HepG2 (cell line): ENCODE measurements around the gene TMEM219. TPM values are rescaled to one million over a fixed set of nuclear protein-coding genes. Genes with fewer than 3 reads are reported as not detected.
A peak's percentile ranks its signal among the peaks of the same experiment; 100 is the strongest.

Experiments used
- ATAC-seq: fragments of 200-7000 bp; cut with Tn5 transposase; 3 replicates; pipeline ENCODE4 v1.9.1; 2020; ENCODE audit warnings: mild to moderate bottlenecking, moderate library complexity
- BruUV-seq: library from RNA; stranded (reverse); fragments of 400-500 nt; replicated peaks from 2 replicates; lab custom pipeline; 2021; lab: Mats Ljungman, UMichigan
- CTCF ChIA-PET: fragments of 300-600 bp; formaldehyde crosslinking; extraction: SDS; loops from one replicate; lab custom pipeline; 2021; ENCODE audit warnings: low total read pairs, inconsistent platforms, low intra/inter-chr PET ratio; lab: Yijun Ruan, JAX
- POLR2A ChIA-PET: fragments of 350-600 bp; sonication (Branson Sonifier 250); formaldehyde crosslinking; loops from one replicate; lab custom pipeline; 2020; ENCODE audit warnings: antibody characterized with exemption, inconsistent platforms; lab: Yijun Ruan, JAX
- DNase-seq: peaks from one replicate; pipeline ENCODE4 v3.0.0-alpha.2; 2015; ENCODE audit warnings: low spot score
- FAIRE-seq: peaks from 3 replicates; lab custom pipeline; 2011; peaks lifted over from hg19 to GRCh38; lab: Jason Lieb, UNC
- H2AFZ ChIP-seq: one replicate; pipeline ENCODE4 v1.6.1; 2011; ENCODE audit warnings: low read length, inconsistent platforms
- H3K27ac ChIP-seq: fragments of 300-600 bp; 3 replicates; pipeline ENCODE4 v1.8.0; 2011; ENCODE audit warnings: mixed run types, mild to moderate bottlenecking, mixed read lengths, low read length, inconsistent platforms; ENCODE audit not compliant: insufficient read depth; ENCODE audit errors: extremely low read length
- H3K27me3 ChIP-seq, 2 experiments: fragments of 200-600 bp in 1 of 2; 2 replicates in 1 of 2; 3 replicates in 1 of 2; pipeline versions ENCODE4 v1.6.0 to v1.8.0; 2011; ENCODE audit warnings: low read length in 2 of 2, mild to moderate bottlenecking in 2 of 2, moderate library complexity in 2 of 2, inconsistent platforms in 1 of 2; ENCODE audit not compliant: insufficient read depth in 2 of 2, control insufficient read depth in 1 of 2
- H3K36me3 ChIP-seq, 2 experiments: fragments of 200-600 bp in 1 of 2; replicated peaks in 1 of 2; 2 replicates in 1 of 2; 3 replicates in 1 of 2; pipeline versions ENCODE4 v1.5.1 to v1.8.0; 2011; ENCODE audit warnings: low read length in 2 of 2, inconsistent platforms in 1 of 2; ENCODE audit not compliant: insufficient read depth in 2 of 2, control insufficient read depth in 1 of 2
- H3K4me1 ChIP-seq: 2 replicates; pipeline ENCODE4 v1.5.1; 2012; ENCODE audit warnings: low read length, inconsistent platforms; ENCODE audit not compliant: insufficient read depth
- H3K4me2 ChIP-seq: 2 replicates; pipeline ENCODE4 v1.6.0; 2011; ENCODE audit warnings: low read depth, low read length, inconsistent platforms
- H3K4me3 ChIP-seq, 3 experiments: fragments of 200-600 bp in 1 of 3; sonication (generic), shearing (Covaris generic) in 1 of 3; replicated peaks in 1 of 3; 2 replicates each; pipeline ENCODE4 v1.5.1; 2011 to 2016; ENCODE audit warnings: low read length in 3 of 3, inconsistent platforms in 2 of 3, low read depth in 2 of 3, mild to moderate bottlenecking in 2 of 3, control low read depth in 1 of 3, mixed read lengths in 1 of 3; ENCODE audit not compliant: insufficient read depth in 1 of 3
- H3K79me2 ChIP-seq: one replicate; pipeline ENCODE4 v1.6.1; 2011; ENCODE audit warnings: low read length, inconsistent platforms; ENCODE audit not compliant: insufficient read depth
- H3K9ac ChIP-seq: 2 replicates; pipeline ENCODE4 v1.6.0; 2011; ENCODE audit warnings: mild to moderate bottlenecking, low read depth, low read length, inconsistent platforms; ENCODE audit not compliant: insufficient read depth
- H3K9me3 ChIP-seq: 2 replicates; pipeline ENCODE4 v1.5.1; 2012; ENCODE audit warnings: mild to moderate bottlenecking, low read length
- H4K20me1 ChIP-seq: 2 replicates; pipeline ENCODE4 v1.6.0; 2011; ENCODE audit warnings: inconsistent platforms, mild to moderate bottlenecking, low read length, moderate library complexity; ENCODE audit not compliant: insufficient read depth
- AGO2 ChIP-seq: fragments of 200-400 bp; formaldehyde crosslinking; optimal IDR thresholded peaks from 2 replicates; pipeline ENCODE3; 2017; ENCODE audit warnings: mild to moderate bottlenecking, low read depth, low read length, moderate library complexity
- GPN1 ChIP-seq: sonication (generic); formaldehyde crosslinking; IDR thresholded peaks from 2 replicates; pipeline ENCODE4 v1.5.1; 2020; ENCODE audit warnings: missing genetic modification reagents, borderline replicate concordance
- PTBP1 ChIP-seq: fragments of 200-400 bp; formaldehyde crosslinking; IDR thresholded peaks from 2 replicates; pipeline ENCODE4 v1.6.1; 2018; ENCODE audit warnings: low read length, low read depth; ENCODE audit not compliant: poor library complexity, severe bottlenecking
- RBFOX2 ChIP-seq: fragments of 200-400 bp; formaldehyde crosslinking; IDR thresholded peaks from 2 replicates; pipeline ENCODE4 v1.6.1; 2017; ENCODE audit warnings: low read depth, mild to moderate bottlenecking, low read length
- ZNF329 ChIP-seq: sonication (generic); formaldehyde crosslinking; IDR thresholded peaks from 2 replicates; pipeline ENCODE4 v1.9.0; 2021; ENCODE audit warnings: low read depth, mild to moderate bottlenecking, missing genetic modification reagents
- WGBS: methylation state at CpG from one replicate; pipeline ENCODE4 v1.1.6; 2017; ENCODE audit warnings: low lambda C conversion rate; 5-methylcytosine and 5-hydroxymethylcytosine counted together
- in situ Hi-C: cut with HindIII; loops from 2 replicates; pipeline ENCODE4 v1.10.0; 2017; ENCODE audit warnings: low pct_unique_long_range_greater_than_20kb; ENCODE audit not compliant: extremely low pct_ligation_motif_present
- intact Hi-C: fragments of 100-400 bp; cut with micrococcal nuclease; formaldehyde crosslinking; loops from one replicate; pipeline ENCODE4 v1.10.0; 2022; ENCODE audit not compliant: unreplicated experiment
- polyA plus RNA-seq, 8 experiments: library from polyadenylated mRNA; depleted of rRNA in 3 of 8; stranded (reverse) in 7 of 8; unstranded in 1 of 8; fragments of >200 nt; fragmentation: Illumina TruSeq in 4 of 8; extraction: Trizol in 4 of 8; gene quantifications; 2 replicates each; pipeline versions ENCODE4 v1.2.1 to v1.2.3, GENCODE V29; 2011 to 2016; ENCODE audit warnings: low read depth in 4 of 8, missing spikeins in 1 of 8, mixed read lengths in 1 of 8; ENCODE audit not compliant: insufficient read depth in 1 of 8
- total RNA-seq, 5 experiments: library from RNA; depleted of rRNA; stranded (reverse); fragments of >200 nt; fragmentation: Illumina TruSeq; extraction: Trizol; gene quantifications; 2 replicates each; pipeline ENCODE4 v1.2.3, GENCODE V29; 2016; ENCODE audit warnings: low read depth in 1 of 5
- TF ChIP-seq, protein P1 (sequence below): sonication (generic); formaldehyde crosslinking; IDR thresholded peaks from 2 replicates; pipeline ENCODE4 v1.9.0; 2022; ENCODE audit warnings: missing genetic modification reagents, mild to moderate bottlenecking, borderline replicate concordance

Gene TMEM219
- total and polyA plus RNA-seq, 2 of the 13 experiments (the other 11 are each of a cell fraction or from before 2014, with no cell fraction given): 105 to 115 TPM

GRCh38 chr16:30004424-30004776 lies 42.5 kb downstream of the TMEM219 start (continued):
- TF ChIP-seq, protein P1, sequence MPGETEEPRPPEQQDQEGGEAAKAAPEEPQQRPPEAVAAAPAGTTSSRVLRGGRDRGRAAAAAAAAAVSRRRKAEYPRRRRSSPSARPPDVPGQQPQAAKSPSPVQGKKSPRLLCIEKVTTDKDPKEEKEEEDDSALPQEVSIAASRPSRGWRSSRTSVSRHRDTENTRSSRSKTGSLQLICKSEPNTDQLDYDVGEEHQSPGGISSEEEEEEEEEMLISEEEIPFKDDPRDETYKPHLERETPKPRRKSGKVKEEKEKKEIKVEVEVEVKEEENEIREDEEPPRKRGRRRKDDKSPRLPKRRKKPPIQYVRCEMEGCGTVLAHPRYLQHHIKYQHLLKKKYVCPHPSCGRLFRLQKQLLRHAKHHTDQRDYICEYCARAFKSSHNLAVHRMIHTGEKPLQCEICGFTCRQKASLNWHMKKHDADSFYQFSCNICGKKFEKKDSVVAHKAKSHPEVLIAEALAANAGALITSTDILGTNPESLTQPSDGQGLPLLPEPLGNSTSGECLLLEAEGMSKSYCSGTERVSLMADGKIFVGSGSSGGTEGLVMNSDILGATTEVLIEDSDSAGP (CRISPR knock-in tag): 0 out of 2 replicates have a peak, but pooled peaks have one; percentile 16
- TF ChIP-seq AGO2: peak; percentile 87

DNA sequence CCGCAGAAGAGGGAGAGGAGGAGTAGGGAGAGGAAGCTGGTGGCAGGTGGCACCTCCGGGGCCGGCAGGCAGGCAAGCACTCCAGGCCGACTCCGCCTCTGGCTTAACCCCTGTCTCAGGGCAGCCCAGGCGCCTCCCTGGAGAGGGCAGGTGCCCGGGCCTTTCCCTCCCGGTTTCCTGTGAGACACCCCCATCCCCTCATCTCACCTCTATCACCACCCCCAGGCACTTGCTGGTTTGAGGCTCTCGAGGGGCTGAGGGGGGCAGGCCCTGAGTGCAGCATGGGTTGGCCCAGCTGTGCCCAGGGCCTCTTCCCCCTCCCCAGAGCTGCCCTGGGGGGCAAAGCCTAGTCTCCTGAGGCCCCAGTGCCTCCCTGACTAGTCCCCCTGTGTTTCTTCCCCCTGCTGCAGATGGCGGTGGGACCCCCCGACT lies 42.9 kb downstream of the TMEM219 start:
- in situ Hi-C loops (loop anchor here (10.0 kb wide), 1 partner anchor 140 kb away; the partner anchor contains the start of gene CDIPT), intact Hi-C loops (no loop called here)
- no TSS peak for BruUV-seq
- Histone ChIP-seq H3K27ac (no peak overlapping the region), H2AFZ (no peak overlapping the region), H3K36me3 (peaks cover 0 to 3% of the 10 kb centered on the region in 2 experiments; a peak in 1 of 5 replicates), H3K4me3 (no peak overlapping the region), H3K27me3 (peaks cover under 1 to 8% of the 10 kb centered on the region in 2 experiments; a peak in 4 of 5 replicates), H3K79me2 (no peaks in the 10 kb centered on the region), H3K4me2 (no peak overlapping the region), H3K9ac (no peak overlapping the region), H4K20me1 (no peaks in the 10 kb centered on the region), H3K4me1 (peaks cover 10% of the 10 kb centered on the region), H3K9me3 (no peaks in the 10 kb centered on the region)
- DNase-seq (no peak), FAIRE-seq (no peak), ATAC-seq (no peak)
- TF ChIP-seq RBFOX2 (0 out of 2 replicates have a peak, but pooled peaks have one; percentile 35), PTBP1 (peak; percentile 10), ZNF329 (no peak), GPN1 (CRISPR knock-in tag) (no peak), AGO2 (peak; percentile 51)
- WGBS: 85% methylated on average over 11 of the region's 11 CpGs
- CTCF ChIA-PET: interaction anchor here (1.1 kb wide), 1 partner anchor 142 kb away, joined by 3 read pairs; no protein-coding TSS in a partner anchor
- POLR2A ChIA-PET: interaction anchor here (1.2 to 2.1 kb wide), 2 partner anchors 31 to 79 kb away, joined by 3 to 8 read pairs; partner anchors contain the start of gene TAOK2
